ENCODE measurements around the gene GPR78.
A peak's percentile ranks its signal among the peaks of the same experiment; 100 is the strongest.

GPR78 gene

DNA sequence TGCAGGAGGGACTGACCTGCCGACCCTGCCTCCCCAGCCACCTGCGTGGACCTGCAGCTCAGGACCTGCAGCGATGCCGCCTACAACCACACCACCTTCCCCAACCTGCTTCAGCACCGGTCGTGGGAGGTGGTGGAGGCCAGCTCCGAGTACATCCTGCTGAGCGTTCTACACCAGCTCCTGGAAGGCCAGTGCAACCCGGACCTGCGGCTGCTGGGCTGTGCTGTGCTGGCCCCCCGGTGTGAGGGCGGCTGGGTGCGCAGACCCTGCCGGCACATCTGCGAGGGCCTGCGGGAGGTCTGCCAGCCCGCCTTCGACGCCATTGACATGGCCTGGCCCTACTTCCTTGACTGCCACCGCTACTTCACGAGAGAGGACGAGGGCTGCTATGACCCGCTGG is 20.9 kb downstream of the GPR78 start:
- Mint-ChIP-seq H3K27me3 (no peaks in the 10 kb centered on the region), H3K4me1 (peaks cover 12% of the 10 kb centered on the region), H3K36me3 (no peaks in the 10 kb centered on the region), H3K9me3 (no peaks in the 10 kb centered on the region), H3K27ac (no peak overlapping the region), H3K4me3 (no peak overlapping the region)
- DNase-seq = no peak
- CTCF ChIA-PET = no interaction called here

DNA sequence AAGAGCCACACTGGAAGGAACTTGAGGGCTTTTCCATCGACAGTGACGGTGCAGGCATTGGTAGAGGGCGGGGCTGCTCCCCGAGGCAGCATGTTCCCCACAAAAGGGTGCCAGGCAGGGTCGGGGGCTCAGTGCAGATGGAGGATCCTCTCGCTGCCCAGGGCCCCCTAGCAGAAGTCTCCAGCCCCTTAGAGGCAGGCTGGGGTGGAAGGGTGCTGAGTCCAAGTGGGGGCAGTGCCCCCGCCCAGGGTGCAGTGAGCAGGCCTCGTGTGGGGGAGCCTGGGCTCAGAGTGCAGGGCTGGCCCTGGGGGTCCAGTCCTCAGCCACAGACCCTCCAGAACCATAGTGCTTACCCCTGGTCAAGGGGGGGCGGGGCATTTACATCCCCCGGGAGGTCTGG is 21.4 kb downstream of the GPR78 start:
- Mint-ChIP-seq H3K4me1 (peaks cover 12% of the 10 kb centered on the region), H3K36me3 (no peaks in the 10 kb centered on the region), H3K27me3 (no peaks in the 10 kb centered on the region), H3K4me3 (no peak overlapping the region), H3K9me3 (no peaks in the 10 kb centered on the region), H3K27ac (no peak overlapping the region)
- no peak for DNase-seq
- CTCF ChIA-PET = interaction anchor here (1.4 kb wide), 1 partner anchor 316 kb away, joined by 4 read pairs; no protein-coding TSS in a partner anchor

DNA sequence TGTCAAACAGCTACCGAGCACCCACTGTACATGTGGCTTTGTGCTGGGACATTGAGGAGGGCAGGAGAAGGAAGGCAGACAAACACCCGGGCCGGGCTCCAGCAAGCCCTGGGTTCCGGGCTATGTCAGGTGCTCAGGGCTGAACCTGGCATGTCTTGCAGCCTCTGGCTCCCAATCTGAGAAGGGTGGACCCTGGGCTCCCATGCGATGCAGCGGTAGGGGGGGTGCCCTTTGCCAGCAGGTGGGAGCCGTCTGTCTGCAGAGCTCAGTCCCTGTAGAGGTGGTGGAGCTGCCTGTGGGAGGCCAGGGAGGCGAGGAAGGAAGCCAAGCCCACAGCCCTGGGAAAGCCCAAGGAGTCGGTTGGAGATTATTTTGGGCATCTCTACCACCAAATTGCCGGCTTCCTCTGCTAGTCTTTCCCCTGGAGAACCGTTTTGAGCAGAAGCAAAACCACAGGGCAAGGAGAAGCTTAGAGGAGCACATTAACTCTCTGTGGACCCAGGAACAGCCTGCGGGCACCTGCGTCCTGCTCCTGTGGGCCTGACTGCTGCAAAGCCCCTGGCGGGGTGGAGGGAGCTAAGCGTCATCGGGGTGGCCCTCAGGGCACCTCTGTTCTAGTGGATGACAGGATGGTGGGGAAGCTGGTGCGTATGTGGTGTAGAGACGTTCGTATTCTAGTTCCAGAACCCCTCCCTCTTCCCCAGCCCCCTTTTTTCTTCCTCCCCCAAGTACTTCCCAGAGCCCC is 22.7 kb downstream of the GPR78 start:
- peaks cover 12% of the 10 kb centered on the region for H3K4me1 Mint-ChIP-seq
- H3K9me3 Mint-ChIP-seq = no peaks in the 10 kb centered on the region
- H3K4me3 Mint-ChIP-seq = no peak overlapping the region
- no peaks in the 10 kb centered on the region for H3K27me3 Mint-ChIP-seq
- CTCF ChIA-PET = interaction anchor here (1.4 kb wide), 1 partner anchor 314 kb away, joined by 4 read pairs; no protein-coding TSS in a partner anchor
- H3K36me3 Mint-ChIP-seq = no peaks in the 10 kb centered on the region
- no peak overlapping the region for H3K27ac Mint-ChIP-seq
- DNase-seq = no peak

DNA sequence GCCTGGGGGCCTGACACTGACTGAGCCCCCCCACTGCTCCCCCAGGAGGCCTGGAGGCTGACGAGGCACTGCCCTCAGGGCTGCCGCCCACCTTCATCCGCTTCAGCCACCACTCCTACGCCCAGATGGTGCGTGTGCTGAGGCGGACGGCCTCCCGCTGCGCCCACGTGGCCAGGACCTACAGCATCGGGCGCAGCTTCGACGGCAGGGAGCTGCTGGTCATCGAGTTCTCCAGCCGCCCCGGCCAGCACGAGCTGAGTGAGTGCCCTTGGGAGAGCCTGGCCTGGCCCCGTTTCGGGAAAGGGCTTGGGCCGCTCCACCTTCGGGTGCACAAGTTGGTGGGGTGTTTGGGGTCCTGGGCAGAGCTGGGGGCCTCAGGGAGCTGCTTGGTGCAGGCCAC is 23.7 kb downstream of the GPR78 start:
- H3K9me3 Mint-ChIP-seq = no peaks in the 10 kb centered on the region
- DNase-seq = no peak
- CTCF ChIA-PET = no interaction called here
- H3K4me1 Mint-ChIP-seq = peaks cover 7% of the 10 kb centered on the region
- H3K27ac Mint-ChIP-seq = no peak overlapping the region
- H3K36me3 Mint-ChIP-seq = no peaks in the 10 kb centered on the region
- H3K4me3 Mint-ChIP-seq = no peak overlapping the region
- H3K27me3 Mint-ChIP-seq = no peaks in the 10 kb centered on the region

DNA sequence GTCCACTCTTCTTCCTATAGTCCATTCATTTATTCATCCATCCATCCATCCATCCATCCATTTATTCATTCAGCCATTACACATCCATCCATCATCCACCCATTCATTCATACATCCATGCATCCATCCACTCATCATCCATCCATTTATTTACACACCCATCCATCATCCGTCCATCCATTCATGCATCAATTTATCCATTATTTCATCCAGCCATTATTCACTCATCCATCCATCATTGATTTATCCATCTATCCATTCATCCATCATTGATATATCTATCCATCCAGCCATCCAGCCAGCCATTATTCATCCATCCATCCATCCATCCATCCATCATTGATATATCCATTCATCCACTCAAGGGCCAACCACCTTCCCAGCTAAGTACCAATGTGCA is 25.1 kb downstream of the GPR78 start:
- no peaks in the 10 kb centered on the region for H3K9me3 Mint-ChIP-seq
- no peak overlapping the region for H3K4me3 Mint-ChIP-seq
- CTCF ChIA-PET = no interaction called here

DNA sequence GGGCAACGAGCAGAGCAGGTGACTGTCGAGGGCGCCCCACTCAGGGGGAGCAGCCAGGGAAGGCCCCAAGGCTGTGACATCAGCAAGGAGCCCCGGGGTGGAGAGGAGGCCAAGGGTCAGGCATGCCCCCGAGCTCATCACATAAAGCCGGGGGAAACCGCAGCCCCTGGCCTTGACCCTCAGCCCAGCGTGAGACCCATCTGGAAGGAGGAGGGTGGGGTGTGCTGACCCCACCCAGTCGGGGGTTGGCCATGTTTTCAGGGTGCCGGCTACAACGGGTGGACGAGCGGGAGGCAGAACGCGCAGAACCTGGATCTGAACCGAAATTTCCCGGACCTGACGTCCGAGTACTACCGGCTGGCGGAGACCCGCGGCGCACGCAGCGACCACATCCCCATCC is 26.3 kb downstream of the GPR78 start:
- H3K36me3 Mint-ChIP-seq = no peaks in the 10 kb centered on the region
- no peaks in the 10 kb centered on the region for H3K27me3 Mint-ChIP-seq
- no peak for DNase-seq
- no peaks in the 10 kb centered on the region for H3K4me1 Mint-ChIP-seq
- H3K27ac Mint-ChIP-seq = no peak overlapping the region
- H3K4me3 Mint-ChIP-seq = no peak overlapping the region
- no peaks in the 10 kb centered on the region for H3K9me3 Mint-ChIP-seq
- CTCF ChIA-PET = no interaction called here

More for the DNA sequence above, 25.1 kb downstream of the GPR78 start:
- no peak overlapping the region for H3K27ac Mint-ChIP-seq
- no peaks in the 10 kb centered on the region for H3K36me3 Mint-ChIP-seq
- no peaks in the 10 kb centered on the region for H3K27me3 Mint-ChIP-seq
- no peak for DNase-seq
- no peaks in the 10 kb centered on the region for H3K4me1 Mint-ChIP-seq

DNA sequence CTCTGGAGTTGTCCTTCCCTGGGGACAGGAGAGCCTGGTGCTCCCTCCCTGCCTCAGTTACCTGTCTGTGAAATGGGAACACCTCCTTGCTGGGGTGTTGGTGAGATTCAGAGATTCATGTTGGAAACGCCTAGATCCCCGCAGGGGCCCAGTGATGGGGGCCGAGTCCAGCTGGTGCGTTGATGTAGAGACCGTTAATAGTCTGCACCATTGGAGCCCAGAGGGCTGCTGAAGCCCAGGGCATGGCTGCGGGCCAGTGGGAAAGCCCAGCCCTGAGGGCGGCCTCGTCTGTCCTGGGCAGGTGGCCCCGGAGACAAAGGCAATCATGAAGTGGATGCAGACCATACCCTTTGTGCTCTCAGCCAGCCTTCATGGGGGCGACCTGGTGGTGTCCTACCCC is 26.8 kb downstream of the GPR78 start:
- DNase-seq = no peak
- H3K9me3 Mint-ChIP-seq = no peaks in the 10 kb centered on the region
- no peaks in the 10 kb centered on the region for H3K27me3 Mint-ChIP-seq

DNA sequence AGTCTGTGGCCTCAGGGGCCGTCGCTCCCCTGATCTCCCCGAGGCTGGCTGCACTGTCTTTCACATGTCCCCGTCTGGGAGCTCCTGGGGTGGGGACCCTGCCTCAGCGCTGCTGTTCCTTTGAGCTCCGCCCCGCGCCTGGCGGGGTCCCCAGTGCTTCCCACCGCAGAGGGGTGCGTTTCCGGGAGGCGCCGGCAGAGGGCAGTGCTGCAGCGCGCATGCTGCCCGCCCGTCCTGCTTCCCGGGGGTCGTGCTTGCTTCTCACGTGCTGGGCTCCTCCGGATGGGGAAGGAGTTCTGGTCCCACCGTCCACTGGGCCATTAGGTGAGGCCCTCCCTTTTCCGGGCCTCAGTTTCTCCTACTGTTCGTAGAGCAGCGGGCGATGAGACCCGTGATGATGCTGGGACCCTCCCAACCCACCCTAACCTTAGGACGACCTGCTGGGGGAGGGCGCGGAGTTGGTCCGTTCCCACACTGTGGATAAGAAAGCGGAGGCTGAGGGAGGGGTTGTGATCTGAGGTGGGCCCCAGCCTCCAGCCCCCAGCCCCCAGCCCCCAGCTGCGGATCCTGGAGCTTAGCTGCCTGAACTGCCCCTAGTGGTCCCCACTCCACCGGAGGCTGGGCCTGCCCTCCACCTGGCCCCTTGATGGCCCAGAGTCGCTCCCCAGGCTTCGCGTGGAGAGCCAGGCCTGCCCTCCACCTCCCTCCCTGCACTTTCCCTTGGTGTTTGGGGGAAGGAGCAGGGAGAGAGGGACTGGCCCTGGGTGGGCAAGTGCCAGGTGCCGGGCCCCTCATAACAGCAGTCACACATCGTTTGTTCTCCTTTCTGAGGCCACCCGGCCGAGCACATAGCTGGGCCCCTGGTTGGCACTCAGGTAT is 27.6 kb downstream of the GPR78 start:
- no peaks in the 10 kb centered on the region for H3K27me3 Mint-ChIP-seq
- peak; percentile 49 for DNase-seq
- H3K9me3 Mint-ChIP-seq = no peaks in the 10 kb centered on the region
- H3K36me3 Mint-ChIP-seq = no peaks in the 10 kb centered on the region
- CTCF ChIA-PET = interaction anchor here (1.0 to 2.4 kb wide), 2 partner anchors 11 to 309 kb away, joined by 3 to 9 read pairs; no protein-coding TSS in a partner anchor
- no peak overlapping the region for H3K4me3 Mint-ChIP-seq
- no peaks in the 10 kb centered on the region for H3K4me1 Mint-ChIP-seq
- H3K27ac Mint-ChIP-seq = no peak overlapping the region

More for the DNA sequence above, 26.8 kb downstream of the GPR78 start:
- no peaks in the 10 kb centered on the region for H3K4me1 Mint-ChIP-seq
- no peak overlapping the region for H3K4me3 Mint-ChIP-seq
- CTCF ChIA-PET = interaction anchor here (1.0 to 2.4 kb wide), 2 partner anchors 11 to 310 kb away, joined by 3 to 9 read pairs; no protein-coding TSS in a partner anchor
- no peak overlapping the region for H3K27ac Mint-ChIP-seq
- no peaks in the 10 kb centered on the region for H3K36me3 Mint-ChIP-seq

DNA sequence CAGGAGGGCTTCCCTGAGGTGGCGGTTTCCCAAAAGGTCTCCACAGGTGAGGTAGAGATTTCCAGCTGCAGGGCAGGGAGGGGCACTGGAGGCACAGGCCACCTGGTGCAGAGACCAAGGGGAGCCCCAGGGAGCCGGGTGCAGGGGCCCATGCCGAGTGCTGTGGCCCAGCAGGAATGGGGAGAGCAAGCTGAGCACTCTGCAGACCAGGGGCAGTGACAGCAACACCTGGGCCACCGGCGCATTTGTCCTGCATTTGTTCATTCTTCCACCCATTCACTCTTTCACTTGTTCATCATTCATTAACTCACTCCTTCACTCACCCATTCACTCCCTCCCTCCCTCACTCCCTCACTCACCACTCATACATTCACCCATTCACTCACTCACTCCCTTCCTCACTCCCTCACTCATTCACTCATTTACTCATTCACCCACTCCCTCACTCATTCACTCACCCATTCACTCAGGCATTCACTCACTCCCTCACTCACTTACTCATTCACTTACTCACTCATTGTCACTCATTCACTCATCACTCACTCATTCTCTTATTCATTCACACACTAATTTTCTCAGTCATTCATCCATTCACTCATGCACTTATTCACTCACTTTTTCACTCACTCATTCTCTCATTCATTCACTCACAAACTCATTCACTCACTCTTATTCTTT is 28.7 kb downstream of the GPR78 start:
- CTCF ChIA-PET = interaction anchor here (2.4 kb wide), 1 partner anchor 308 kb away, joined by 9 read pairs; no protein-coding TSS in a partner anchor
- Mint-ChIP-seq H3K9me3 (no peaks in the 10 kb centered on the region), H3K27ac (no peak overlapping the region), H3K4me1 (no peaks in the 10 kb centered on the region), H3K4me3 (no peak overlapping the region), H3K36me3 (no peaks in the 10 kb centered on the region), H3K27me3 (no peaks in the 10 kb centered on the region)
- no peak for DNase-seq

DNA sequence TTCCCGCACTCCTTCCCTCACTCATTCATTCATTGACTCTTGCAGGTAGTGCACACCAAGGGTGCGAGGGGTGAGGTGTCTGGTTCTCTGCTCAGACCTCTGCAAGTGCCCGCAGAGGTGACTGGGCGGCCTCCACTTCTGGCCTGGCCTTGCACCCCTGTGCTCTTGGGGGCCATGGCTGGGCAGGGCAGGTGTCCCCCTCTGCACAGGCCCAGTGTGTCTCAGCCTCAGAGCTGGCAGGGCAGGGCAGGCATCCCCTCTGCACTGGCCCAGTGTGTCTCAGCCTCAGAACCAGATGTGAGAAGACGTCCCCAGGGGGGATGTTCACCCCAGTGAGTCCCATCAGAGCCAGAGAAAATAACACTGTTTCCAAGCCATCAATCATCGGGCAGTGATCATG is 29.2 kb downstream of the GPR78 start:
- Mint-ChIP-seq H3K27me3 (no peaks in the 10 kb centered on the region), H3K4me1 (no peaks in the 10 kb centered on the region), H3K9me3 (no peaks in the 10 kb centered on the region), H3K4me3 (no peak overlapping the region), H3K36me3 (no peaks in the 10 kb centered on the region), H3K27ac (no peak overlapping the region)
- CTCF ChIA-PET = no interaction called here
- DNase-seq = no peak

DNA sequence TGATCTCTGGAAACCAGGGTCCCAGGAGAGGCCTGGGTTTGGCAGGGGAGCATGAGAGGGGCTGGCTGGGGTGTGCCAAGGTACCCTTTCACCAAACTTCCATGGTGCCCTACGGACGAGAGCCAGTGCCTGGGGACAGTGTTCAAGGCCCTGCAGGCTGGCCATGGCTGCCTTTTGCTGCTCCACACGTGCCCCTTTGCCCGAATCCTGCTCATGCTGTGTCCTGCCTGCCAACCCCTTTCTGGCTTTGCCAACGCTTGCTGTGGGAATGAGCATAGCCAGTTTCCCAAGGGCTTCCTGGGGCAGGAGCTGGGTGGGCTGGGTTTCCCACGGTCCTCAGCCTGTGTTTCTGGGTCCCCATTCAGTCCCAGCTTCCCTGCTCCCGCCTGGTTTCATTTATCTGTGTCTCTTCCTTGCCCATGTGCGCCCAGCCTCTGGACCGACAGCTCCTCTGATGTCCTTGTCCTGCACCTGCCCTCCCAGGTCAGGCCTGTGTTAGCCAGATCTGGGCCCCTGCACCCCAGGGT is 29.7 kb downstream of the GPR78 start:
- DNase-seq = no peak
- Mint-ChIP-seq H3K27me3 (no peaks in the 10 kb centered on the region), H3K4me3 (no peak overlapping the region), H3K36me3 (no peaks in the 10 kb centered on the region), H3K4me1 (no peaks in the 10 kb centered on the region), H3K27ac (no peak overlapping the region), H3K9me3 (no peaks in the 10 kb centered on the region)
- CTCF ChIA-PET = no interaction called here

DNA sequence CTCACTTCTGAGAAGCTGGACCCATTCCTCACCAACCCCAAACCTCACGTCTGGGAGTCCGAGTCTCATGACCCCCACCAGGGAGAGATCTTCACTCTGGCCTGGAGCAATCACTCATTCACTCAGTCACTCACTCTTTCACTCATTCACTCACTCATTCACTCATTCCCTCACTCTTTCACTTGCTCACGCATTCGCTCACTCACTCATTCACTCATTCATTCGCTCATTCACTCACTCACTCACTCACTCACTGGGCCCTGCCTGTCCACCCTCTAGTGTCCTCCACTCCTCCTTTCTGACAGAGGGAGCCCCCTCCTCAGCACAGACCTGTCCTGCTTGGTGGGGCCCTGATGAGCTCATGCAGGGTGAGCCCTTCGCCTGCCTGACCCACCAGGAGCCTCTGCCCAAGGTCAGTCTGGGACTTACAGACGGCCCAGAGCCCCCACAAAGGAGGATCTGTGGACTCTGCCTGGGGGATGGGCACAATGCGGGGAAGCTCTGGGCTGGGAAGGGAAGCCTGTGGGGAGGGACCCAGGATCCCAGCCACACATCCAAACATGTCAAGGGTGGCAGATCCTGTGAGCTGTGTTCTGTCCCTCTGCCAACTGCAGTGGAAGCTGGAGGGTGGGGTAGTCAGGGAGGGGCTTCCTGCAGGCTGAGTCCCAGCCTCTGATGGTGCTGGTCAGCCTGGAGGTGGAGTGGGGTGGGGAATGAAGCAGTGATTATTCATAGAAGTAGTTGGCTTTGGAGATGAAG is 30.8 kb downstream of the GPR78 start:
- DNase-seq = no peak
- Mint-ChIP-seq H3K4me1 (no peaks in the 10 kb centered on the region), H3K4me3 (no peak overlapping the region), H3K36me3 (no peaks in the 10 kb centered on the region), H3K9me3 (no peaks in the 10 kb centered on the region), H3K27ac (no peak overlapping the region), H3K27me3 (no peaks in the 10 kb centered on the region)
- CTCF ChIA-PET = no interaction called here

DNA sequence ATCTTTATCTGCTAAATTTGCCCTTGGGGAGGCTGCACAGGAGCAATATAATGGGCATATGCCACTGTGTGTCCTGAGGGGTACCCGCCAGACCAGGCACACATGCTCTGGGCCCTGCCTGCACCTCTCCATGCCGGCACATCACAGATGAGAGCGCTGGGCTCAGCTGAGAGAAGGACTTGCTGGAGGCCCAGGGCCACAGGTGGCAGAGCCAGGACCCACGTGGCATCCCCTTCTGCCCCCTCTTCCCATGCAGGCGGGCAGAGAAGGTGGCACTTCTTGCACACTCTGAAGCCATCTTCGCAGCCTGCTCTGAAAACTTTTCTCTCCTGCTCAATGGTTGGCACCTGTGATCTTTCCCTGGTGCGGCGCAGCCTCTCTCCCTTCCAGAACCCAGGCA is 32.5 kb downstream of the GPR78 start:
- Mint-ChIP-seq H3K36me3 (no peaks in the 10 kb centered on the region), H3K4me1 (no peaks in the 10 kb centered on the region), H3K27ac (no peak overlapping the region), H3K9me3 (no peaks in the 10 kb centered on the region), H3K4me3 (no peak overlapping the region), H3K27me3 (no peaks in the 10 kb centered on the region)
- CTCF ChIA-PET = interaction anchor here (1.0 kb wide), 1 partner anchor 307 kb away, joined by 3 read pairs; no protein-coding TSS in a partner anchor
- DNase-seq = no peak
